Activated gamma-delta T cell treated with anti-CD3 and anti-CD28 coated beads, Interleukin-2, amount 50 U/mL, for 16 hours (primary cell): ENCODE results near the gene BPIFB6.

ENCODE experiments used
- DNase-seq: peaks from one replicate; pipeline ENCODE4 v3.0.0-alpha.2; 2020; ENCODE audit warnings: low read depth

Gene BPIFB6

DNA sequence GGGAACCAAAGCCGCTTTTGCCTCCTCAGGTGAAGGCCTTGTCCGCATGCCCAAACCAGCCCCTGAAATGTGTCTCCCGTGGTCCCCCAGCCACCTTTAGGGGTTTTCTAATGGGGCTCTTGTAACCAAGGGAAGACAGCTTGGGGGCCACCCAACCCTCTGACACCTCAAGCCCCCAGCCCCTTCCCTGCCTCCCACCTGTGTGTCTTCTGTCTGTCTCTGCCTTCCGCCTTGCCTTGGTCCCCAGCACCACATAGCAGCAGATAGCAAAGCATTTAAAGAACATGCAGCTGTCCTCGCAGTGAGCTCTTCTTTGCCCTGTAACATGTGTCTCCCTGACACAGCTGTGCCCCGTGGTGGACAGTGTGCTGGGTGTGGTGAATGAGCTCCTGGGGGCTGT, 31.8 kb downstream of the BPIFB6 start:
- DNase-seq: no peak

DNA sequence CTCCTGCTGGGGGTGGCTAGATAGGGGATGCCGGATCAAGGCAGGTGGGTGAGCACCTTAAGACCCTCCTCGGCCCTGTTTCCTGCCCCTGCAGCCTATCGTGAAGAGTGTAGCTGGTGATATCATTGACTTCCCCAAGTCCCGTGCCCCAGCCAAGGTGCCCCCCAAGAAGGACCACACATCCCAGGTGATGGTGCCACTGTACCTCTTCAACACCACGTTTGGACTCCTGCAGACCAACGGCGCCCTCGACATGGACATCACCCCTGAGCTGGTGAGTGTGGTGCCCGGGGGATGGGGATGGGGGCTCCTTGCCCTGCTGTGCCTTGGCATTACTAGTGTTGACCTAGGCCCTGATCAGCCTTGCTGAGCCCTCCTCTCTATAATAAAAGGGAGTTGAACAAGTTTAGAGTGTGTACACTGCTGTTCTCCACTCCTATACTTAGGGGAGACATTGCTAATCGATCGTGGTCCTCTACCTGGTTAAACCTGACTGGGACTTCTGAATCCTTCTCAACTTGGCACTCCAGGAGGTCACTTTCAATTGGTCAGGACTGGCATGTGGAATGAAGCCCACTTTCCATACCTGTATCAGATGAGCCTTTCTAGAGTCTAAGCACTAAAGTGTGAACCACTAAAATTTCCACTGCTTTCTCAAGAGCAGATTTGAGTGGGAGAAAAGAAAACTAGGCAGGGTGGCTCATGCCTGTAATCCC, 33.3 kb downstream of the BPIFB6 start:
- no peak for DNase-seq

DNA sequence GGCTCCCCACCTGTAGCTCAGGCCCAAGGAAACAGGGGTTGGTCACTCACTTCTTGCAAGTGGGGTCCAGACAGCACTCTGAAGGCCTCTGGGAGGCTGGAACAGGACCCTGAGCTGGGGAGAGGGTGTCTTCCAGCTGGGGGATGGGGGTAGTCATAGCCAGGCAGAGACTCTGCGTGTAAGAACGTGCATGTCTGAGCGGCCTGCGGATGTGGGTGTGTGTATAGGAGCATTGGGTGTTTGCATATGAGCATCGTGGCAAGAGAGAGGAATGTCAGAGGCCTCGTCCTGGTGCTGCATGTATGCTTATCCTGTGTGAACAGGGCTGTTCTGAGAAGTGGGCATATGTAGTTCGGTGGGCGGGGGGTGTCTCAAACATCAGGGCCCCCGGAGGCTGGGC, 34.3 kb downstream of the BPIFB6 start:
- no peak for DNase-seq

DNA sequence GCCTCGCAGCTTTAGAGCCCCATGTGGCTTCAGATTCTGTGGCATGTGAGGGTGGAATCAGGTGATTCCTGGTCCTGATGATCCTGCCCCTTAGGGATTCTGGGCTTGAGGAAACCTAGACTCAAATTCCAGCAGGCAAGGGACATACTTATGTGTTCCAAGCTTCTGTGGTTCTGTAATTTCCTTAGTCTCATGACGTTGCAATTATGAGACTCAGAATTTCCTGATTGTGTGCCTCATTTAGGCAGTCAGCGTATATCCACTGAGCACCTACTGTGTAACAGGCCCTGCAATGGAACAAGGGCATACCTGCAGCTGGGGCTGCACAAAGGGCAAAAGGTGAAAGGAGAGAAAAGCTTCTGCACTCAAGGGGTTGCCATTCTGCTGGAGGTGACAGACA, 36.4 kb downstream of the BPIFB6 start:
- DNase-seq: no peak

DNA sequence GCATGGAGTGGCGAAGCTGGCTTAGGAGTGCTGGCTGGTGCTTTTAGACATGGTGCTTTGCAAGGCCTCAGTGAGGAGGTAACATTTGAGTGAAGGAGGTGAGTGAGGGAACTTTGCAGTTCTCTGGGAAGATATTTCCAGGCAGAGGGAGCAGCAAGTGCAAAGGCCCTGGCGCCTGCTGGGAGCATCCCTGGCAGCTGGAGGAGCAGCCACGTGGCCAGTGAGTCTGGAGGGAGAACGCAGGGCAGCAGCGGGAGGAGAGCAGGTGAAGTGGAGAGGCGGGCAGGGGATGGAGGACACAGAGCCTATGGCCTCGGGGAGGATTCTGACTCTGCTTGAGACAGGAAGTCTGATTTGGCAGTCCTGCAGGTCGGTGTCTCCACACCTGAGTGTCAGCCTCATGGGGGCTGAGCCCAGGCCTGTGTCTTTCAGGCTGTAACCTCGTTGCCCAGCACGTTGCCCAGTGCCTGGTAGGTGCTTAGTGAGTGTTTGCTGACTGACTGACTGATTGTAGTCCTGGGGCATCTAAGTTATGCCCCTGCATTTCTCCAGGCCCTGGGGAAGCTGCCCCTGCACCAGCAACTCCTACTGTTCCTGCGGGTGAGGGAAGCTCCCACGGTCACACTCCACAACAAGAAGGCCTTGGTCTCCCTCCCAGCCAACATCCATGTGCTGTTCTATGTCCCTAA, 36.9 kb downstream of the BPIFB6 start:
- DNase-seq: no peak

DNA sequence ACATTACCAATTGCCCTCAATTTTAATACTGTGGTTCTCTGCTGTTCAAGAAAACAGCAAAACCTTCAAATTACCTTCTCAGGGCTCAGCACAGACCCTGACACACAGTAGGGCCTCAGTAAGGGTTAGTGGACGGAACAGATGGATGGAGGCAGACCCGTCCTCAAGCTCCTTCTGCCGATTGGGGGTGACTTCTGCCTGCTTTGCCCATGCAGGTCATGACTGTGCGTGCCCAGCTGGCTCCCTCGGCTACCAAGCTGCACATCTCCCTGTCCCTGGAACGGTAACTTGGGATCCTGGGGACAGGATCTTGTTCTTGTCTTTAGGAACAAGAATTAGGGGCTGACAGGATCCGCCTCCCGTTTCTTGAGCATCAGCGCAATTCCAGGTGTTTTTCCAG, 38.2 kb downstream of the BPIFB6 start:
- no peak for DNase-seq

DNA sequence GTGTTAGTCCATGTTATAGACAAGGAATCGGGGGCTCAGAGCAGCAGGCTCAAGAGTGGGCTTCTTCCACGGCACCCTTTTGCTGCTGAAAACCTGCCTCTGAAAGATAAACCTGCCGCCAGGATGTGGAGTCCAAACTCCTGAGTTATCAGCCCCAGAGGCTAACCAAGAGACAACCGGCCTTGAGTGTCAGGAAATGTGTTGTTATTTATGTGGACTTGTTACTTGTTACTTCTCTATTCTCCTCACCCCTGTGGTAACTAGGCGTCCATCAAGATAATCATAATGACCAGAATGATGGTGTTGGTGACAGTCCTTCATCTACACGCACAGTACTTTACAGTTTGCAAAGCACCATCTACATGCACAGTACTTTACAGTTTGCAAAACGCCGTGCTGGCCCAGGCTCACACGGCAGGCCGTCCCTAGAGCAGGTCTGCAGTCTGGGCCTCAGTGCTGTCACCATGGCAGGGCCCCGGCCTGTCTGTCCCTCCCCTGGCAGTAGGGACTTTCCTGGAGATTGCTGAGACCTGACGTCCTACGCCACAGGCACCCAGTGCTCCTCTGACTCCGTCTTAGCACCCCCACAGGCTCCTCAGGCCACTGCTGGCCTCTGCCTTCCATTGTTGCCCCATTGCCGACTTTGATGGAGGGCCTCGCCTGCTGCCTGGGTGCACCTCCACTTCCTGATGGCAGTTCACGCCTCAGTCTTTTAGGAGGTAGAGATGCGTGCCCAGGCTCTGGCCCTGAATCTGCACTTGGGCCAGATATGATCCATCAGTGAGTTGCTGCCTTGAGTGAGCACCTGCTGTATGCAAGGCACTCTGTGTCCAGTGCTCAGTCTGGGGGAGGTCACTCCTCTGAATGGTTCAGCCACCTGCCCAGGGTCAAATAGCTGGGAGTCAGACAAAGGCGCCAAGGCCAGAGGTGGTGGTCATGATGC, 38.9 kb downstream of the BPIFB6 start:
- no peak for DNase-seq

DNA sequence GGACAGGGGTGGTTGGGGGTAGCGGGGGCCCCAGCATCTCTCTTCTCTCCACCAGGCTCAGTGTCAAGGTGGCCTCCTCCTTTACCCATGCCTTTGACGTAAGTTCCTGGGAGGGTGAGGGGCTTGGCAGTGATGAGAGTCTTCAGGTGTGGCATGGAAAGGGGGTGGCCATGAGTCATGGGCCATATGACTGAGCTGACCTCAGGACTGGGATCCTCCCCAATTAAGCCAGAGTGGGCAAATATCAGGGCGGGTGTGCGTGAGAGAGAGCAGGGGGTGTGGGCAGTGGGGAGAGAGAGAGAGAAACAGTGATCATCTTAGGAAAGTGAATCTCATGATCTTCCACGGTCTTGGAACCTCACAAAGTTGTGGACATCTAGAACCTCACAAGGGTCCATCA, 39.8 kb downstream of the BPIFB6 start:
- no peak for DNase-seq

DNA sequence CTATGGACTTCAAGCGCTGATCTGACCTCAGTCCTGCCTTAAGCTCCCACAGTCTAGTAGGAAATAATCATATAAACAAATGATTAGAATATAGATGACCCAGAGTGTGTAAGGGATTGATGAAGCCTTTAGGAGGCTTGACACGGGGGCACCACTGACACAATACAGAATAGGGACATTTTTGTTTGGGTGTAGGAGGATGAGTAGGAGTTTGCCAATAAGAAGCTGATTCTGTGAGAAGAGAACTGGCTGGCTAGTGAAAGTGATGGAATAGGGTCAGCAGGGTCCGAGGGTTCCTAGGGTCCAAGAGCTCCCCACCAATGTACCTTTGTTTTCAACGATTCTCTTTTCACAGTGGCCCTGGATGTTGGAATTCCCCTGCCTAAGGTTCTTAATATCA, 40.9 kb downstream of the BPIFB6 start:
- DNase-seq: no peak

DNA sequence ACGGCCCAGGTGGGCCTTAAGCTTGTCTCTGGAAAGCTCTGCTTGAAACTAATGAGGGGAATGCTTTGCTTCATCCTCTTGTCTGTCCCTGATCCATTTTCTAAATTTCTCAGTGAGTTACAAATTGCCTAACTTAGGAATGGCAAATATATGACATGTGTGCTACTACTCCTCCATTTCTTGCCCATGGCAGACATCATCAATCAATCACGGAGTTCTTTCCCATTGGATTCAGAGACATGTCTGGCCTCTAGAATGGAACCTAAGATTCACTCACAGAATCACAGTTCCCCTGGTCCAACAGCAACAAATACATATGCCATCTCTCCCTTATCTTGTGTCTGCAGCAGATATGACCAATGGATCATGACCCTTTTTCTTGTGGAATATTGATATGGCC, 41.4 kb downstream of the BPIFB6 start:
- DNase-seq: no peak

DNA sequence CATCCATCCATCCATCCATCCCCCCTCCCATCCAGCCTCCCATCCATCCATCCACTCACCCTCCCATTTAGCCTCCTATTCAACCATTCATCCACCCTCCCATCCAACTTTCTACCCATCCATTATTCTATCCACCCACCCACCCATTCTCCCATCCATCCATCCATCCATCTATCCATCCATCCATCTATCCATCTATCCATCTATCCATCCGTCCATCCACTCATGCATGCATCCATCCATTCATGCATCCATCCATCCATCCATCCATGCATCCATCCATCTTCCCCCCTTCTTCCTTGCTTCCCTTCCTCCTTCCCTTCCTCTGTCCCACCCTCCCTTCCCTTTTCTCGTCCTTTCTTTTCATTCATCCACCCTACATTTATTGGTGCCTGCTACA, 43.2 kb downstream of the BPIFB6 start:
- no peak for DNase-seq

DNA sequence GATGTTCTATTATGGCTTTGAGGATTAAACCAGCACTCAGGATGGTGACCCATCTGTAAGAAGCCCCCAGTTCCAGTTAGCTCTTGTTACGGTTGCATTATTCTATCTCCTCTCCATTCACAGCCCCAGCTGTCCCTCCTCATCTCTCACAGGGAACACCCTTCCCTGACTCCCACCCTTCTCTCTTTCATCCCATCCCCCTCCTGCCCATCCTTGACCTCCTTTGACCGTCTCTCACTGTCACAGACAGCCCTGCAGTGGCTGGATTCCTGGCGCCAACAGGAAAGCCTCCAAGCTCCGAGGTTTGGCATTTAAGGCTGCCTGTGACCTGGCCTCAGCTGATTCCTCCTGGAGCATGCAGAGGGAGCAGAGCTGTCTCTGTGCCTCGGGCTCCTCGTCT, 43.8 kb downstream of the BPIFB6 start:
- no peak for DNase-seq

DNA sequence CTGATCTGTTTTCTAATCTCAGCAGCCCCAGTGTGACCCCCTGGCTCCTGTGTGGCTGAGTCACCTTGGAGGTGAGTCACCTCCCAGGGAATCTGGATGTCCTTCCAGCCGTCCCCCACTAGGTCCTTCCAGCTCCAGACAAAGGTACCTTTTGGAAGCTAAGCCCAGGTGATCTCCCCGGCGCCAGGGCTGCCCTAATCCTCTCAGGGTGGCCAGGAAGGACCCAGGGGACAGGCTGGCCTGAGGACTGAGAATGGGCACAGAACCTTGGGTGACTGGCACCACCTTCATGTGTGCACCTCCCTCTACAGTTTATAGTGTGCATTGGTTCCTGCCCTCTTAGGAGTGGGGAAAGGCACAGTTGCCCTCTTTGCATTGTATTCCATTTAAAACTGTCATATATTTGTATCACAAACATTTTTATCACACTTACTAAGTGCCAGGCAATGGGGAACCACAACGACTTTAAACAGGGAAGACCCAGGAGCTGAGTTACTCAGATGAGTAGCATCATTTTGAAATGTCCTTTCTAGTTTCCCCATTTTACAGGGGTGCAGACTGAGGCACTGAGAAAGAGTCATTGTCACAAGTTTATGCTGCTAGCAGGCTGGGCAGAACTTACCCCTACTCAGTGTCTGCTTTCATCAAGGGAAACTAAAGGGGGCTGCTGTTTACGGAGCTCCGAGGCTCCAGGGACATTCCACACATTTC, 45.4 kb downstream of the BPIFB6 start:
- no peak for DNase-seq

DNA sequence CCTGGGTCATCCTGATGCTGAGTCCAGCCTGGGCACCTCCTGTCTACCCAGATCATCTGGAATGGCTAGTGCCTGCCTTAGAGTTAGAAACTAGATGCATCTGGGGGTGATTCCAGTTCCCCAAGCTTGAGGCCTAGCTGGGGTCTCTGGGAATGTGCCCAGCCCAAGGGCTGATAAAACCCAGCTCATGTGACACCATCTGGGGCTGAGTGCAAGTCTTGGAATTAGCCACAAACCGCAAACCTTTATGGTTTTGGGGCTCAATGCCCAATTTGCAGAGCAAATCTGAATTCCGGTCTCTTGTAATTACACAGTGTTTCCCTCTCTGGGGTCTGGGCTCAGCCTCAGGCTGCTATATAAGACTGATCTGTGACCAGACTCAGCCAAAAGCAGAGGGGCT, 47.8 kb downstream of the BPIFB6 start, which contains the start of gene BPIFB4:
TSS of gene BPIFB4 (plus strand) at position 385 of the 400 bp plus-strand sequence. CDS start 1,884 bp downstream, outside the sequence.
- no peak for DNase-seq

DNA sequence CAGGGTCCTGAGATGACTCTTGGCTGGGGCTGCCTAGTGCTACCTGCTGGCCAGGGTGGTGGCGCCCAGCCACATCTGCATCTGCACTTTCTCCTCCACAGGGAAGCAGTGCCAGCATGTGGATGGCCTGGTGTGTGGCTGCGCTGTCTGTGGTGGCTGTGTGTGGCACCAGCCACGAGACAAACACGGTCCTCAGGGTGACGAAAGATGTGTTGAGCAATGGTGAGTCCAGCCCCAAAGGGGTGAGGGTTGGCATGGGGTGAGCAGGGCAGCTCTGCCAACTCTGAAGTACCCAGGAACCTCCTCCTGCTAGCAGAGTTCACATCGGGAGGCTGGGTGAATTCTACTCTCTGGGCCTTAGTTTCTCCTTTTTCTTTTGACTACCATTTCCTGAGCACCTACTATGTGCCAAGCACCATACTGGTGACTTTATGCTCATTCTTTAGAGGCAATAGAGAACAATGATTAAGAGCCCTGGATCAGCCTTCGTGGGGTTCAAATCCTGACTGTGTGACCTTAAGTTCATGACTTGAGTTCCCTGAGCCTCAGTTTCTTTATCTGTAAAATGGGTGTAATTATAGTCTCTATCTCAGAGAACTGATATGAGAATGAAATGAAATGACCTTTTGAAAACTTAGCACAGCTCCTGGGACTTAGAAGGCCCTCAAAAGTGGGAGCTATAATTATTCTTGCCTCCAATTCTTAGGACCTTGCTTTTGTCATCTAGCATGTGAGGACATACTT, 50.1 kb downstream of the BPIFB6 start:
- DNase-seq: no peak

DNA sequence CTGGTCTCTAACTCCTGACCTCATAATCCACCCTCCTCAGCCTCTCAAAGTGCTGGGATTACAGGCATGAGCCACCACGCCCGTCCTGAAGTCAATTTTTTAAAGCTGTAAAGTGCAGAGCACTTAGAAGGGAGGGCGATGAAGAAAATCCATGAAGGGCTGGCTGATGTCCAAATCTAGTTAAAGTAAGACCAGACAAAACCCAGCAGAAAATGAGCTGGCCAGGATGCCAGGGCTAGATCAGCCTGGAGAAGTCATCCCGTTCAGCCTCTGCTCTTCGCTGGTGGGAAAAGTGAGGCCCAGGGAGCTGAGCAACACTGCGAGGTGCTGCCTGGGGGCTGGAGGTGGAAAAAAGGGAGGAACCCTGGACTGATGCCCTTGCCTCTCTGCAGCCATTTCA, 51.1 kb downstream of the BPIFB6 start:
- DNase-seq: no peak

DNA sequence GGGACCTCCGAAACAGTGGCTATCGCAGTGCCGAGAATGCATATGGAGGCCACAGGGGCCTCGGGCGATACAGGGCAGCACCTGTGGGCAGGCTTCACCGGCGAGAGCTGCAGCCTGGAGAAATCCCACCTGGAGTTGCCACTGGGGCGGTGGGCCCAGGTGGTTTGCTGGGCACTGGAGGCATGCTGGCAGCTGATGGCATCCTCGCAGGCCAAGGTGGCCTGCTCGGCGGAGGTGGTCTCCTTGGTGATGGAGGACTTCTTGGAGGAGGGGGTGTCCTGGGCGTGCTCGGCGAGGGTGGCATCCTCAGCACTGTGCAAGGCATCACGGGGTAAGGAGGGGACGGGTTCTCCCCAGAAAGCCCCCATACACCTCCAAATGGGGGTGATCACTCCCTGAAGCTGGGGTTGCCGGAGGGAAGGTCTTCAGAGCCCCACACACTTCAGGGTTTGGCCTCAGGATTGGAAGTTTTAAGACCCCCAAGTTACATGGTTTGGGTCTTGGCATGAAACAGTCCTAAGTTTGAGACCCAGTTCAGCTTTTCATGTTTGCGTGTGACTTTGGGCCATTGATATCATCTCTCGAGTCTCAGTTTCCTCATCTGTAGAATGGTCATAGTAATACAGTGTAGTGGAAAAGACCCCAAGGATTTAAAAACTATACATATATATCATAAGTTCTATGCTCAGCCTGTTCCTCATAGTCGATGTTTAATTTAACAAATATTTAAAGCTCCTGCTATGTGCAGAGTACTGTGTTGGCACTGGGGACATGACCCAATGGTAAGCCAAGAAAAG, 52.3 kb downstream of the BPIFB6 start:
- no peak for DNase-seq

DNA sequence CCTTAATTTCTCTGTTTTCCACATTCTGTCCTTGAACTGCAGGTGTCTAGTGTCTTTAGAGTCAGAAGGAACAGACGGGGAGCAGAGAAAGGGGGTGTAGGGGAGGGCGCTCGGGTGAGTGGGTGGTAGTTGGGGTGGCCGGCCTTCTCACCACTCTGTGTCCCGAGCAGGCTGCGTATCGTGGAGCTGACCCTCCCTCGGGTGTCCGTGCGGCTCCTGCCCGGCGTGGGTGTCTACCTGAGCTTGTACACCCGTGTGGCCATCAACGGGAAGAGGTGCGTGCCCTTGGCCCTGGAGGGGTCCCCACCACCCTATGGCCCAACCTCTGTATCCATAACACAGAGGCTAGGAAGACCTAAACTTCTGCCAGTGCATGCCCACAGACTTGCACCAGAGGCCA, 53.3 kb downstream of the BPIFB6 start:
- no peak for DNase-seq

DNA sequence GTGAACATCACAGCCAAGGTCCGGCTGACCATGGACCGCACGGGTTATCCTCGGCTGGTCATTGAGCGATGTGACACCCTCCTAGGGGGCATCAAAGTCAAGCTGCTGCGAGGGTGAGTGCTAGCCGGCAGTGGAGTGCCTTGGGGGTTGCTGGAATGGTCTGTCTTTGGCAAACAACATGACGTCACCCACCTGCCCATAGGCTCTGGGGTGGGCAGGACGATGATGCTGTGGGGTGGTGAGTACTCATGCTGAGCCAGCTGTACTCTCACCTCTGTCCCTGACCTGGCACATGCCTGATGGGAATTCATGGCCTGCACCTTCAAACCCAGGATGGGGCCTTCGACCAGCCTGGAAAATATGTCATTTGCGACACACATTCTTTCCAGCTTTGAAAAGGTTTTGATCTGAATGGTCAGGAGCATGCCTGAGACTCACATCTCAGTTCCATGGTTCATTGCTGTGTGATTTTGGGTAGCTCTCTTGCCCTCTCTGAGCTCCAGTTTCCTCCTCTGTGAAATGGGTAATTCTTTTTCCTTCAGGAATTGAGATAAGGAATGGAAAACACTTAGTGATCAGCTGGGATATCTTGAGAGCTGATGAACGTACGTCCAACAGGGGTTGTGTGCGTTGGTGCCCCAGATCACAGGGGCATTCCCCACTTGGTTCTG, 54.7 kb downstream of the BPIFB6 start:
- DNase-seq: no peak

DNA sequence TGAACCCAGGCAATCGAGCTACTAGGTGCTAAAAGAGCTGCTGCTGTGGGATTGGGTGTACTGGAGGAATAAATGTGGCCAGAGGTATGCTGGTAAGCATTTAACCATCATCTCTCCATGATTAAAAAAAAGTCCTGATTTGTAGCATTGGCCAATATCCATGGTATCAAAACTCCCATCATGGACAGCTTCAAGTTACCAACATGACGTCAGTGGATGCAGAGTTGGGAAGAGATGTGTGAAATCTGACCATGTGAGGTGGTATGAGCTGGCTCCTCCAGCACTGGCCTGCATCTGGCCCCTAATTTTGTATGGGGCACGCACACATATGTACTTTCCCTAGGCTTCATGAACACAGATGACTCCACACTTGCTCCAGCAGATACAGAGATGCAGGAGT, 59.7 kb downstream of the BPIFB6 start:
- no peak for DNase-seq
